ENCODE results near the gene CCDC191. TPM values are rescaled to one million over a fixed set of nuclear protein-coding genes. Genes with fewer than 3 reads are reported as not detected.

CCDC191 gene
- polyA plus RNA-seq, 2 of the 4 experiments (the other 2 are of a cell fraction): 2.5 to 5.0 TPM

- 75% methylated on average over 5 of the region's 5 CpGs for WGBS (ENCODE audit: missing lambda C conversion rate)
- ChIA-PET CTCF (no interaction called here), POLR2A (no interaction called here)
- no peak for DNase-seq (ENCODE audit: low read depth in 1 of 2, low spot score in 1 of 2)
- Histone ChIP-seq H3K4me2 (no peak overlapping the region), H3K4me3 (no peak overlapping the region), H3K4me1 (no peaks in the 10 kb centered on the region), H3K9me3 (no peaks in the 10 kb centered on the region), H3K27ac (no peak overlapping the region)
- ATAC-seq: no peak
- TF ChIP-seq TFCP2L1 (CRISPR knock-in tag; IDR thresholded peaks at IDR 0.05): no peak
- TF ChIP-seq TP53 (CRISPR knock-in tag; IDR thresholded peaks at IDR 0.05): no peak
- no peak for TF ChIP-seq RAD21 (conservative IDR thresholded peaks at IDR 0.05 in 1 of 2, IDR thresholded peaks at IDR 0.05 in 1 of 2)
- no peak for TF ChIP-seq FOSL2 (IDR thresholded peaks at IDR 0.05)
- no peak for TF ChIP-seq FOSL2 (CRISPR knock-in tag; IDR thresholded peaks at IDR 0.05)
- TF ChIP-seq NPAS2 (CRISPR knock-in tag; IDR thresholded peaks at IDR 0.05; ENCODE audit: borderline replicate concordance): no peak
- no peak for TF ChIP-seq ZNF302 (CRISPR knock-in tag; IDR thresholded peaks at IDR 0.05)
- no peak for FAIRE-seq
Measured at GRCh38 chr3:114034787-114035545, 21.4 kb downstream of the CCDC191 start.

- no peak overlapping the region for H3K27ac ChIP-seq
- FAIRE-seq (no peak), ATAC-seq (no peak), DNase-seq (ENCODE audit: low read depth in 1 of 2, low spot score in 1 of 2) (no peak)
- no peak overlapping the region for H3K4me3 ChIP-seq
- ChIA-PET CTCF (interaction anchor here (1.1 kb wide), 1 partner anchor 14 kb away, joined by 3 read pairs; no protein-coding TSS in a partner anchor), POLR2A (no interaction called here)
- TF ChIP-seq NPAS2 (CRISPR knock-in tag; IDR thresholded peaks at IDR 0.05; ENCODE audit: borderline replicate concordance) (no peak), FOSL2 (IDR thresholded peaks at IDR 0.05) (no peak), FOSL2 (CRISPR knock-in tag; IDR thresholded peaks at IDR 0.05) (no peak), RAD21 (conservative IDR thresholded peaks at IDR 0.05 in 1 of 2, IDR thresholded peaks at IDR 0.05 in 1 of 2) (no peak), CEBPB (IDR thresholded peaks at IDR 0.05) (no peak), CBX2 (IDR thresholded peaks at IDR 0.05; ENCODE audit: borderline replicate concordance, low read depth) (no peak), CHD2 (IDR thresholded peaks at IDR 0.05; ENCODE audit: low read length, partially characterized antibody) (no peak), MAZ (IDR thresholded peaks at IDR 0.05; ENCODE audit: borderline replicate concordance, low read depth, low read length) (no peak), SREBF2 (IDR thresholded peaks at IDR 0.05) (no peak), ZFP36 (IDR thresholded peaks at IDR 0.05; ENCODE audit: borderline replicate concordance, partially characterized antibody) (no peak), HOXA7 (CRISPR knock-in tag; IDR thresholded peaks at IDR 0.05) (no peak), POLR2A (IDR thresholded peaks at IDR 0.05; ENCODE audit: low read length) (no peak), TP53 (CRISPR knock-in tag; IDR thresholded peaks at IDR 0.05) (no peak), EHF (CRISPR knock-in tag; IDR thresholded peaks at IDR 0.05) (no peak), KDM1A (IDR thresholded peaks at IDR 0.05; ENCODE audit: low read depth) (no peak)
- TF ChIP-seq, protein P1, sequence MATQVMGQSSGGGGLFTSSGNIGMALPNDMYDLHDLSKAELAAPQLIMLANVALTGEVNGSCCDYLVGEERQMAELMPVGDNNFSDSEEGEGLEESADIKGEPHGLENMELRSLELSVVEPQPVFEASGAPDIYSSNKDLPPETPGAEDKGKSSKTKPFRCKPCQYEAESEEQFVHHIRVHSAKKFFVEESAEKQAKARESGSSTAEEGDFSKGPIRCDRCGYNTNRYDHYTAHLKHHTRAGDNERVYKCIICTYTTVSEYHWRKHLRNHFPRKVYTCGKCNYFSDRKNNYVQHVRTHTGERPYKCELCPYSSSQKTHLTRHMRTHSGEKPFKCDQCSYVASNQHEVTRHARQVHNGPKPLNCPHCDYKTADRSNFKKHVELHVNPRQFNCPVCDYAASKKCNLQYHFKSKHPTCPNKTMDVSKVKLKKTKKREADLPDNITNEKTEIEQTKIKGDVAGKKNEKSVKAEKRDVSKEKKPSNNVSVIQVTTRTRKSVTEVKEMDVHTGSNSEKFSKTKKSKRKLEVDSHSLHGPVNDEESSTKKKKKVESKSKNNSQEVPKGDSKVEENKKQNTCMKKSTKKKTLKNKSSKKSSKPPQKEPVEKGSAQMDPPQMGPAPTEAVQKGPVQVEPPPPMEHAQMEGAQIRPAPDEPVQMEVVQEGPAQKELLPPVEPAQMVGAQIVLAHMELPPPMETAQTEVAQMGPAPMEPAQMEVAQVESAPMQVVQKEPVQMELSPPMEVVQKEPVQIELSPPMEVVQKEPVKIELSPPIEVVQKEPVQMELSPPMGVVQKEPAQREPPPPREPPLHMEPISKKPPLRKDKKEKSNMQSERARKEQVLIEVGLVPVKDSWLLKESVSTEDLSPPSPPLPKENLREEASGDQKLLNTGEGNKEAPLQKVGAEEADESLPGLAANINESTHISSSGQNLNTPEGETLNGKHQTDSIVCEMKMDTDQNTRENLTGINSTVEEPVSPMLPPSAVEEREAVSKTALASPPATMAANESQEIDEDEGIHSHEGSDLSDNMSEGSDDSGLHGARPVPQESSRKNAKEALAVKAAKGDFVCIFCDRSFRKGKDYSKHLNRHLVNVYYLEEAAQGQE (IDR thresholded peaks at IDR 0.05): no peak
- H3K4me2 ChIP-seq: no peak overlapping the region
- no peaks in the 10 kb centered on the region for H3K4me1 ChIP-seq
- H3K9me3 ChIP-seq: no peaks in the 10 kb centered on the region
Measured at GRCh38 chr3:114034211-114034610, 22.1 kb downstream of the CCDC191 start.

GRCh38 chr3:114033721-114034120 is 22.6 kb downstream of the CCDC191 start:
- H3K4me3 ChIP-seq: no peak overlapping the region
- no peaks in the 10 kb centered on the region for H3K9me3 ChIP-seq
- H3K27ac ChIP-seq: no peak overlapping the region
- no peak for DNase-seq (ENCODE audit: low read depth in 1 of 2, low spot score in 1 of 2)
- no peak for FAIRE-seq
- no peaks in the 10 kb centered on the region for H3K4me1 ChIP-seq
- POLR2A ChIA-PET: no interaction called here
- CTCF ChIA-PET: interaction anchor here (1.1 kb wide), 1 partner anchor 13 kb away, joined by 3 read pairs; no protein-coding TSS in a partner anchor
- no peak for ATAC-seq
- no peak overlapping the region for H3K4me2 ChIP-seq
- 13% methylated on average over 1 of the region's 1 CpG for WGBS (ENCODE audit: missing lambda C conversion rate)
- TF ChIP-seq, protein P1 (IDR thresholded peaks at IDR 0.05): no peak
- TF ChIP-seq JUN (IDR thresholded peaks at IDR 0.05) (no peak), POLR2A (IDR thresholded peaks at IDR 0.05; ENCODE audit: low read length) (no peak), EP300 (IDR thresholded peaks at IDR 0.05) (no peak), CTCF (IDR thresholded peaks at IDR 0.05) (no peak), CHD4 (IDR thresholded peaks at IDR 0.05; ENCODE audit: borderline replicate concordance) (no peak), RNF2 (IDR thresholded peaks at IDR 0.05; ENCODE audit: borderline replicate concordance, low read depth) (no peak), CEBPB (IDR thresholded peaks at IDR 0.05) (no peak), KDM5A (IDR thresholded peaks at IDR 0.05) (no peak), NFE2L2 (conservative IDR thresholded peaks at IDR 0.05; ENCODE audit: low read length) (no peak)

Measured in A549 (cell line).